ENCODE results near the gene KRT8.
"Not testable (repeated sequence)": the region's sequence is repeated elsewhere in the genome, so short reads cannot be mapped to it uniquely, and the experiment has no call there.

KRT8 gene

GRCh38 chr12:52901715-52902541 is 2.9 kb downstream of the KRT8 start:
- no peak for DNase-seq

DNA sequence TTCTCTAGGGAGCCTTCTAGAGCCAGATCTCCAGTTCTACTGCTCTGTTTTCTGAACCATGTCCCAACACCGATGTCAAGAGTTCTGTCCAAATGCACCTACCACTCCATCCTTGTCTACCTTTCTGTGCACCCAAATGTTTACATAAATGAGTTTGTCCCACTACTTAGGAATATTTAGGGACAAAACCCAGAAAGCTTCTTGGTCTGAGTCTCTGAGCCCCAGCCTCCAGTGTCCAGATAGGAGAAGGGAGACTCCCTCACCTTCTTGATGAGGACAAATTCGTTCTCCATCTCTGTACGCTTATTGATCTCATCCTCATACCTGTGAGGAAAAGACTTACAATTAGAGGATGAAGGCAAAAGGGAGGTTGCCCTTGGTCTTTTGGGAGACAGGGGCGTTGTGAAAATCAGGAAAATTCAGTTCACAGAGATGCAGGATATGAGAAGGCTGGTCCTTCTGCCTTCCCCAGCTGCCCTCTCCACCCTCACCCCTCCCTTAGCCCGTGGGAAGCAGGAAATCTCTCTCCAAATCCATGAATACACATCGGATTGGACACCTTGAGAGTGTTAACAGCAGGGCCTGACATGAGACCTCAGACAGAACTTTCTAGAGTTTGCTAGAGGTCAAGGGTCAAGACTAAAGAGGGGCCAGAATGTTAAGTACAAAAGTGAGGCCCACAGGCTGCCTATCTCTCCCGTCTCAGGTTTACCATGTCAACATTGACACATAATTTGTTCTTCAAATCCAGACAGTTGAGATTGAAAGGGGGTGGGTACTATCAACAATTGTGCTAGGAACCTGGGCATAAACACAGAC is 3.8 kb downstream of the KRT8 start:
- DNase-seq: no peak

GRCh38 chr12:52900166-52900895 is 4.5 kb downstream of the KRT8 start:
- DNase-seq: no peak

DNA sequence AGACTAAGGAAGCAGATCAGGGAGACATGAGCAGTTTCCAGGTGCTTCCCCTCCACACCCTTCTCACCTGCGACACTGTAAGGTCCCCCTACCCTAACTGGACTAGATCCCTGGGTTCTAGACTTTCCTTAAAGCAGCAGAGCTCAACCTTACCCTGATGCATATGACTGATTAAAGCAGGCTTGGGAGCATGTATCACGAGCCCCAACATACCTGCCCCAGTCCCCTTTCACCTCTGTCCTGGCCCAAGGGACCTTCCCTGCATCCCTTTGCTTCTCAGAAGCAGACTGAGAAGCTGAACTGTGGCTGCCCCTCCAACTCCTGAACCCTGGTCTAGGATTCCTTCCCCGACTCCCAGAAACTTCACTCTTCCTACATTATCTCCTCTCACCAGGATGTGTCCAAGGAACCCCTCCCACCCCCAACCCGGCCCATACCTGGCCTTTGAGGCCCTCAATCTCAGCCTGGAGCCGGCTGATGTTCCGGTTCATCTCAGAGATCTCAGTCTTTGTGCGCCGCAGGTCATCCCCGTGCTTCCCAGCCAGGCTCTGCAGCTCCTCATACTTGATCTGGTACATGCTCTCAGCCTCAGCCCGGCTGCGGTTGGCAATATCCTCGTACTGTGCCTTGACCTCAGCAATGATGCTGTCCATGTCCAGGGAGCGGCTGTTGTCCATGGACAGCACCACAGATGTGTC is 5.4 kb downstream of the KRT8 start:
- DNase-seq: no peak

DNA sequence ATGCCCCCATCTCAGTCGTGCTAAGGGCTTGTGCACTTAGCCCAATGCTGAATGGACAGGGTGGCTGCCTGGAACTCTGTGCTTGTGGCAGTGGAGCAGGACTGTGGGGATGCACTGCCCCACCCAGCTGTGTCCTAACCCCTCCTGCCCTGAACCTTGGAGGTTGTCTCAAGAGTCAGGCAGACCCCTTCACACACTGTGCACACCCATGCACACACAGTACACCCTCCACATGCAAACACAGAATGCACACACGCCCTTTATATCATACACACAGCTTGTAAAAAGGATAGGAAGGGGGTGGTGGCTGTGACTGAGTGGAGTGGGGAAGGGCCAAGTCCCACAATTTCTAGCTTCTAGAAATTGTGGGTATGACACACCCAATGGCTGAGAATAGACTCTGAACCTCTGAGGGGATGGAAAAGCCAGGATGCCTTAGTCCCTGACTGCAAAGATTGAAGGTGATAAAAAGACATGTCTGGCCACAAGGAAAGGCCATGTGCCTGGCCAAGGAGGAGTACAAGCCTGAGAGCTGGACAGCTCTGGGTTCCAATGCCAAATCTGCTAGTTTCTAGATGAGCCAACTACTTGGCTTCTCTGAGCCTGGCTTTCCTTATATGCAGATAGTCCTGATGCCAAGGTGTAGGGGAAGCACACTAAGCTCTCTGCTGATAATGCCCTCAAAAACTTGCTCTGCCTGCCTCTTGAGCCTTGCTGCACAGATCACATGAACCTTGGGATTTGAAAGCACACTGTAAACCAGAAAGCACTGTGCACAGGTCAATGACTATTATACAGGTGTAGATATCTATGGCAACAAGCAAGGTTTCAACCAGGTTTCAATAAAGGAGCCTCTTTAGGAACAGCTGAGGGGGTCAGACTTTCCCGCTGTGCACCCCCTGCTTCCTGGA is 8.4 kb downstream of the KRT8 start:
- DNase-seq: no peak

DNA sequence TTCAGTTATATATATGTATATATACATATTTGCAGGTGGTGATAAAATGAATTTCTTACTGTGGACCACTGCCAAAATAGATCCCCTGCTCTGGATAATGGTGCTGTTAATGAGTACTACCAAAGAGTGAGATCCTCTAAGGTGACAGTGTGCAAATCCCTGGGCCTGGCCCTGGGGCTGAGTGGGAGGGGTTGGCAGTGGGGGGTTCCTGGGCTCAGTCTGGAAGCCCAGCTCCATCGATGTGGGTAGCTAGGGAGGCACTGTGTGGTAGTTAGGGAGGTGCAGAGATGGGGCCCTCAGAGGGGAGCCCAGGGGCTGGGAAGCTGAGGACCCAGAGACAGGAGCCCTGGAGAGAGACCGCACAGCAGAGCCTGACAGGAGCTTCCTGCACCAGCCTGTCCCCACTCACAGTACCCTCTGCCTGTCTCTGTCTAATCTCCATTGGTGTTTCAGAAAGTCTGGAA is 9.1 kb downstream of the KRT8 start:
- DNase-seq: peak in 2 of 3 experiments; percentile 83 to 94

GRCh38 chr12:52892974-52893373 is 11.9 kb downstream of the KRT8 start:
- no peak for DNase-seq

DNA sequence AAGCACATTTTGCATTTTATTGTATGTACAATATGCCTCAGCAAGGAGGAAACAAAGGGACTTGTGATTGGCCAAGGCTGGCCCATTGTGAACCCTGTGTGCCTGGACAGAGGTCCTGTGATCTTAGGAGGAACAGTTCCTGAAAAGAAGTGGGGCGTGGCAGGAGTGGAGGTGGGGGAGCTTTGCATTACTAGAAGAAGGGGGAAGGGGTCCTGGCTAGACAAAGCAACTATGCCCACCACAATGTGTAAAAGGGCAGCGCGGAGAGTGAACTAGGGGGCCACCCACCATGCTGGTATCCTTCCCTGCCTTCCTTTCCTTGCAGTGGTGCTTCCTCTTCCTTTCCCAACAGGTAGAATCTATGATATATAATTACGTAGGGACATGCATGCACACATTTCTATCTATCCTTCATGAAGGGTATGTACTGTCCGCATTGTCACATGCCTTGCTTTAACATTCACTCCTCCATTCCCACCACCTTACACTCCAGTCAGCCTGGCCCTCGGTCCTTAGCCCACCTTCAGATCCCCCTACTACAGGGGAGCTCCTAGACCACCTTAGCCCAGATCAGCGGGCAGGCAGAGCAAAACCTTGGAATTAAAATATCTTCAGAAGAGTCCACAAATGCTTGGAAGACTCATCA is 12.5 kb downstream of the KRT8 start:
- DNase-seq: no peak

DNA sequence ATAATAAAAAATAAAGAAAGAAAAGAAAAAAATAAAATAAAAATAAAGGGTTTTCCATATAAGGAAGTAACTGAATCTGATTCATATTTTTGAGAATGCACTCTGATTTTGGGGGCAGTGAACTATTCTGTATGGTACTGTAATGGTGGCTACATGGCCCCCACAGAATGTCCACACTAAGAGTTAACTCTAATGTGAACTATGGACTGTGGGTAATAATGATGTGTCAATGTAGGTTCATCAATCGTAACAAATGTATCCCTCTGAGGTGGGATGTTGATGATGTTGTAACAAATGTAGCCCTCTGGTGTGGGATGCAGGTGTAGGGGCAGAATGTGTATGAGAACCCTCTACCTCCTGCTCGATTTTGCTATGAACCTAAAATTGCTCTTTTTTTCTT is 13.8 kb downstream of the KRT8 start:
- no peak for DNase-seq

GRCh38 chr12:52890417-52890816 is 14.5 kb downstream of the KRT8 start:
- DNase-seq: no peak

DNA sequence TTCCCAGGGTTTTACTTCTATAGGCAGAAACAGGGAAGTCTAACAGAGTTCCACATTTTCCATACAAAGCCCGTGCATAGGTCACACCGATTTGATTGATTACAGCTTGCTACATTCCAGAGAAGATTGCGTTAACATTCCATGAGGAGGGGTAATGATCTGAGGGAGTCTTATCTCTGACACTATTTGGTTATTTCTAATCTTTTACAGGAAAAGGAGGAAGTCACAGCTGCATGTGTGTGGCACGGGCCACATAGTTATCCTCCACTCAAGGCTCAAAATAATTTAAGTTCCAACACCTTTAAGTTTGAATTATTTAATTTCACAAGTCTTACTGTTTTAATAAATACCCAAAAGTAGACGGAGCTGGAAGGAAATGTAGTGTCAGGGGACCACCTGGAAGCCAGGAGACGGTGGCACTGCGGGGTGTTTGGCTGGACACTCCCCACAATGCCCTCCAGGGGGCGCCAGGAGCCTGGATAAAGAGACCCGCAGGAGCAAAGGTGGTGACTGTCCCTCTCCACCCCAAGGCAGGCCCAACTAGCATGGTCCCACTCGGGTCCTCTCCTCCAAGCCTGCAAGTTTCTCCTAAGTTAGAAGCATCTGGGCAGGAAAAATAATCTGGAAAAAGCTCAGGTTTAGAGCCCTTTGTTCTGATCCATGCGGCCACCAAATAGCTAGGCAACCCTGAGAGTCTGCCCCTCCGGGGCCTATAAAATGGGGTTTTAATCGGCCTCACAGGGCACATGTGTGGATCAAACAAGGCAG is 20.2 kb downstream of the KRT8 start:
- peak; percentile 65 to 85 (median 79) for DNase-seq

DNA sequence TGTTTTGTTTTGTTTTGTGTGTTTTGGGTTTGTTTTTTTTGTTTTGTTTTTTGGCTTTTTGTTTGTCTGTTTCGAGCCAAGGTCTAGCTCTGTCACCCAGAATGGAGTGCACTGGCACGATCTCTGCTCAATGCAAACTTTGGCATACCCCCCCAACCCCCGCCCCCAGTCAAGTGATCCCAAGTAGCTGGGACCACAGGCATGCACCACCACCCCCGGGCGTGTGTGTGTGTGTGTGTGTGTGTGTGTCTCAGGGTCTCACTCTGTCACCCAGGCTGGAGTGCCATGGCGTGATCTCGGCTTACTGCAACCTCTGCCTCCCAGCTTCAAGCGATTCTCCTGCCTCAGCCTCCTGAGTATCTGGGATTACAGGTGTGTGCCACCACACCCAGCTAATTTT is 24.4 kb downstream of the KRT8 start:
- not testable (repeated sequence) for DNase-seq

GRCh38 chr12:52879394-52880351 is 25.2 kb downstream of the KRT8 start:
- DNase-seq: peak; percentile 87 to 96 (median 89)

- DNase-seq: no peak
These were observed 26.1 kb downstream of the KRT8 start for GRCh38 chr12:52878507-52879393.

- no peak for DNase-seq
These were observed 27.6 kb downstream of the KRT8 start for GRCh38 chr12:52877242-52877641.

GRCh38 chr12:52876372-52876771 is 28.5 kb downstream of the KRT8 start:
- no peak for DNase-seq

DNA sequence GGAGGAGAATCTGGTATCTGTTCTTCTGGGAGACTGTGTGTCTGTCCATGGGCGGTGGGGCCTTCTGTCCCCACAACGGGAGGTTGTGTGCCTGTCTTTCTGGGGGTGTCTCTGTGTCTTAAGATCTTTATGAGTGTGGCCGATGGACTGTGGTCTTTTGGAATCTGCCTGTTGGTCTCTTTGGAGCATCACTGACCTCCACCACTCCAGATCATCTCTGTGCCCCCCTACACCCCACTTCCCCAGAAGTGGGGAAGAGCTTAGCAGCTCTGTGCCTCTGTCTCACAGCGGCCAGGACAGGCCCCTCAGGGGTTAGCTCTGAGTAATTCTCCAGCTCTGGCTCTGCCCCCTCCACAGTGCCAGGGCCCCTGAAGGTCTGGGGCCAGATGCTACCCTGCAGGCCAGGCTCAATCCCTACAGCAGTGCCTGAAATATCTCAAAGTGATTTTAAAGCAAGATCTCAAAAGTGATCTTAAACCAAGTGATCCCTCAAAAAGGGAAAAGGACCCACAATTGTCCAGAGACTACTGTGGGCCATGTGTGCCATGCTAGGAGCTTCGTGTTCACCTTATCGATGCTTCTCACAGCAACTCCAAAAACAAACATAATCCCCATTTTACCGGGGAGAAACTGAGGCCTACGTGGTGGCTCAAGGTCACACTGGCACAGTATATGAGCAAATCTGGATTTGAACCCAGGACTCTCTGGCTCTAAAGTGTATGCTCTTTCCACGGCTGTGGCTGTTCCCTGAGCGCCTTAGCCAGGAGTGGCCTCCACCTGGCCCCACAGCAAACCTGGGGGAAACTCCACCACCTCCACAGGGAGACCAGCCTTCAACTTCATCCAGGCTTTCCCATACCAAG is 30.1 kb downstream of the KRT8 start:
- no peak for DNase-seq

All from NCI-H1417 (cell line).